Endothelial cell of hepatic sinusoid (primary cell): ENCODE results near the gene ITIH3.

Experiments
- in situ Hi-C: cut with HindIII; loops from 2 replicates; pipeline ENCODE4 v1.10.0; 2017; ENCODE audit warnings: low sequenced_read_pairs

The ITIH3 gene

DNA sequence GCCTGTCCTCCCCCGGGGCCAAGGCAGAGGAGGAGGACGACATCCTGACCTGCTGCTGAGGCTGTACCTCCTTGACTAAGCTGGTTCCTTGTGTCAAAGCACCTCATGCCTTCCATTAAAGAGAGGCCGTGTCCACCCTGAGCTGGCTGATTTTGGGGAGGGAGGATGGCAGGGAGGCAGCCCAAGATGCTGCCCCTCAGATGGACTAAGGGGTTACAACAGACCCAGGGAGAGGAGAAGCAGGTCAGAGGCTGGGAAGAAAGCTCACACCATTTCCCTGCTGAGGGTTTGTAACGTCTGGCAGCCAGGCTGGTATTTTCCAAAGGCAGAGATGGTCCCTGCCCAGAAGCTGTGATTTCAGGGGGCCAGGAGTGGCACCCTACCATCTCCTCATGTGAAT, 2.7 kb upstream of the ITIH3 start:
- in situ Hi-C loops, result no loop called here

DNA sequence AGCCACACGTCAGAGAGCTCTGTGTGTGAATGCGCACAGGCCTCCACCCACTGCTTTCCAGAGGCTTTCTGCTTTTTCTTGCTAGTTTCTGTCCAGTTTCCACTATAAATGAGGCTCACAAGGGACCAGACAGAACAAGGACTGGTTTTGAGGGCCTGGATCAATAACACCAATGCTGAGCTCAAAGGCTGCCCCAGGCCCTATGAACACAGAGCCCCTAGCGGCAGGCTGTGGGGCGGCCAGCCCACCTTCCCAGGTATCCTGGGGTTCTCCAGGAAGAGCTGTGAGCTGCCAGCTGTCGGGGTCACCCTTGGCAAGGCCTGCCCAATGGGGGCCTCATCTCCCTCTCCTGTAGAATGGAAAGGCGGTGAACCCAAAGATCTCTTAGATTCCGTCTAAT, 2.2 kb upstream of the ITIH3 start:
- in situ Hi-C loops, result no loop called here

DNA sequence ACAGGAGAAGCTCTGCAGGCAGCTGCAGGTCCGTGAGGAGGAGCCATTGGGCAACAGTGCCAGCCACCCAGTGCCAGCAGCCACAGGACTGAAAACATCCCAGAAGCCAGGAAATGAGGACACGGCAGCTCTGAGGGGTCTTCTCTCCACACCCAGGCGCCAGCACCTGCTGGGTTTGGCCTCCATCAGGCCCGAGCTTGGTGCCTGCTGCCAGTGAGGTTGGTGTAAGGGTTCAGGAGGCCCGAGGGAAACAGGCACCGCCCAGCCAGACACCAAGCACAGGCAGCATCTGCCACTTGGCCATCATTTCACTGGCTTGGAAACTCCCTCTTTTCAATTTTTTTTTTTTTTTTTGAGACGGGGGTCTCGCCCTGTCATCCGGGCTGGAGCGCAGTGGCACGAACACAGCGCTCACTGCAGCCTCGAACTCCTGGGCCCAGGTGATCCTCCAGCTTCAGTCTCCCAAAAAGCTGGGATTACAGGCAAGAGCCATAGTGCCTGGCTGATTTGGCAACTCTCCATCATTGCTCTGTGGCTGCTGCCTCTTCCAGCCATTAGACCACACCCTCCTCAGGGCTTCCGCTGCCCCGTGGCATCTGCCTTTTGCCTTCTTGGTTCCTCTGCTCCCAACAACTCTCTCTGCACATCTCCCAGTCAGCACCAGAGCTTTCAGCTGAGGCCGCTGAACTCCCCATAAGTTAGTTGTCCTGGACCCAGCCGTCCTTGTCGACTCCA, 1.5 kb upstream of the ITIH3 start:
- in situ Hi-C loops, result no loop called here

DNA sequence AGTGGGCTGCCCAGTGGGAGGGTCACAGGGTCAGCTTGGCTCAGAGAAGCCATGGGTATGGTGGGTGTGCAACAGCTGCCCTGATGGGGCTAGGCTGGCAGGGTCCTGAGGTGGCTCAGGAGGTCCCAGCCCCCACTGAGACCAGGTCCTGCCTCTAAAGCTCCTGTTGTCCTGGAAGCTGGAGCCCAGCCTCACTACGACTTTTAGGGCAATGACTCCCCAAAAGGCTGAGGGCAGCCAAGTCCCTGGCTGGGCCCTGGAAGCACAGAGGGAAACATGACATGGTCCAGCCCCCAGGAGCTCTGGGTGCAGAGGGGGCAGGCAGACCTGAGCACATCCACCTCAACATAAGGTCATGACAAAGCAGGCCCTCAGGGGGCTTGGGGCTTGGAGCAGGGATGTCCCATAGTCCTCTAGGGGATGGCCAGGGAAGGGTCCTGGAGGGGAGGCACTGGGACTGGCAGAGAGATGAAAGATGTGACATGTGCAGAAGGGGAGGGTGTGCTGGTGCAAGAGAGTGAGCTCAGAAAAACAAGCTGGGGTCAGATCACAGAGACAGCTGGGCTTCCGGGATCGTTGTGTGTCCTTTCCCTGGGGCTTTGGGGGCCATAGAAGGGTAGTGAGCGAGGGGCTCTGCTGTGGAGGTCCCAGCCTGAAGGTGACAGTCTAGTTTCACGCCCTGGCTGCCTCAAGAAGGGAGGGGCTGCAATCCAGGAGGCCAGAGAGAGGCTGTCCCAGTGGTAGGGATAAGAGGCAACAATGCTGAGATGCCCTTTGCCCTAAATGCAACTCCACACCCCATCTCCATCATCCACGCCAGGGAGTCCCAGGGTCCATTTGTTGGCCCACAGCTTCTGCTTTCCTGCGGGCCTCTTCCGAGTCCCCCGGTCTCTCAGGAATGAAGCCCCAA, 639 bp upstream of the ITIH3 start:
- in situ Hi-C loops, result no loop called here

DNA sequence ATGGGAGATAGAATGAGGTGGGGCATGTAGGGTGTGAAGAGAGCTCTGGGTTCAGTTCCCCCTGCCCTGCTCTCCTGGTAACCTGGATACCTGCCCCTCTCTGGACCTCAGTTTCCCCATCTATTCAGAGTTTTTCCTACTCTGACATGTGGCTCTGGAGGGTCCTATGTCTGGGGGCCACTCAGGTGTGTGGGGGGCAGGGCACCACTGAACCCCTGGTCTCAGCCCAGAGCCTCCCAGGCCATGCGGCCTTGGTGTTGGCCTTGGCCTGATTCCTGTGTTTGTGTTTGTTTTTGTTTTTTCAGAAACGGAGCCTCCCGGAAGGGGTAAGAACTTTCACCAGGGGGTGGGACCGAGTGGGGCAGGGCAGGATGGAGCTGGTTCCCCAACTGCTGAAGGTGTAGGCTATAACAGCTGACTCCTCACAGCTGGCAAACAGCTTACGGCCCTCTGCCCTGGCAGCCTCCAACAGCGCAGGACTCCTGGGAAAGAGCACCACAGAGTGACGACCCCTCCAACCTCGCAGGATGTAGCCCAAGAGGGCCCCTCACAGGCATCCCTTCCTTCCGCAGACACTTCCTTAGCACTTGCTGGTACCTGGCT, 803 bp downstream of the ITIH3 start:
- in situ Hi-C loops, result no loop called here

DNA sequence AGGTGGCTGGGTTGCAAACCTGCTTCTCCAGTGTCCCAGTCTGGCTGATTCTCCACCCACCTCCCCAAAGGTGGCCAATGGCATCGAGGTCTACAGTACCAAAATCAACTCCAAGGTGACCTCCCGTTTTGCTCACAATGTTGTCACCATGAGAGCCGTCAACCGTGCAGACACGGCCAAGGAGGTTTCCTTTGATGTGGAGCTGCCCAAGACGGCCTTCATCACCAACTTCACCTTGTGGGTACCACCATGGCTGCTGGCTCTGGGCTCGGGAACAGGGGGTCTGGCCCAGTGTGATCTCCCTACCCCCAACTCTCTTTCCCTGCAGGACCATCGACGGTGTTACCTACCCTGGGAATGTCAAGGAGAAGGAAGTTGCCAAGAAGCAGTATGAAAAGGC, 1.8 kb downstream of the ITIH3 start:
- in situ Hi-C loops, result no loop called here

DNA sequence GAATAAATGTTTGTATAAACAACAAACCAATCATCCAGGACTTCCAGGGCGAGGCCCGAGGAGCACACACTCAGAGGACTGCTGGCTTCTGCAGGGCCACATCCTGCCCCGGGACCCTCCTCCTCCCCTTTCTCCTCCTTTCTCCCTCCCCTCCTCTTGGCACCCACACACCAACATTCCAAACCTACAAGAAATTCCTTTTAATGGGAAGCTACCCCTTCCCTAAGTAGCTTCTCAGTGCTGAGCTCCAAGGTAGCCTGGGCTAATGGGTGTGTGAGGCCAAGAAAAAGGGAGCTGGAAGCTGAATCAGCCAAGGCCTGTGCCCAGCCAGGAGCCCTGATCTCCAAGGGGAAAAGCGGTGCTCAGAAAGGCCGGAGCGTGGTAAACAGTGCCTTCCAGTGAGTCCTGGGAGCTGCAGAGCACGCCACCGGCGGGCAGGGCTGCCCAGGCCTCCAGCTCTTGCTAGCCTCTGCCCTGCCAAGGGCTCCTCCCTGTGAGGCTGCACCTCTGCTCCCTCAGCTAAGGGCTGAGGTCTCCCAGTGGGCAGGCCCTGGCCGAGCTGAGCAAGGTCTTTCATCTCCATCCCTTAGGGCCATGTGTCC, 3.9 kb downstream of the ITIH3 start:
- in situ Hi-C loops, result no loop called here

DNA sequence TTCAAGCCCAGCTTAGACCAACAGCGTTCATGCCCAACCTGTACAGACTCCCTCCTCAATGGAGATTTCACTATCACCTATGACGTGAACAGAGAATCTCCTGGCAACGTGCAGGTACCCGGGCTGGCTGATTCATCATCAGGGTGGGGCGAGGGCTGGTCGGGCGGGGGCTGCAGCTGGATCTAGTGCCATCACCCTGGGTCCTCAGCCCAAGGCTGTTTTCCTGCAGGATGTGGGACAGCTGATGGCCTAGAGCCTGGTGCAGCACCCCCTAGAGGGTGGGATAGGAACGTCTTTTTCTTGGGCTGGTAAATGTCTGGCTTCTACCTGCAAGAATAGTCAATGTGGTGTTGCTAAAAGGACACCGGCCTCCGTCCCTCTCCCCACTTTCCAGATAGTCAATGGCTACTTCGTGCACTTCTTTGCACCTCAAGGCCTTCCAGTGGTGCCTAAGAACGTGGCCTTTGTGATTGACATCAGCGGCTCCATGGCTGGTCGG, 4.4 kb downstream of the ITIH3 start:
- in situ Hi-C loops, result no loop called here

DNA sequence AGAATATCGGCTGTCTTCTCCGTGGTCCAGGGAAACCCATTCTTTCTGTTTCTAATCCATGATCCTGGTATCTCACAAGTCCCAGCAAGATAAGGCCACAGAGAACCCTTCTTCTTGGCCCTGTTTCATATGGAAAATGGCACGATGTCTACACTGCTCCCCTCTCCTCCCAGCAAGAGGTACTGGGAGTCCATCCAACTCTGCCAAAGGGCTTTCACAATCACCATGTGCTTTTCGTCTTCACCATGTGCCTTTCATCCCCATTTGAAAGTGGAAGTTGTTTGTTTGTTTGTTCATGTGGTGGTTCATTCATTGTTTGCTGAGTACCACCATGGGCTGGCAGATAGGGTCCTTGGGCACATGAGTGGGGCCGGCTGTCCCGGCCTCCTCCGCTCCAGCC, 5.5 kb downstream of the ITIH3 start:
- in situ Hi-C loops, result no loop called here

DNA sequence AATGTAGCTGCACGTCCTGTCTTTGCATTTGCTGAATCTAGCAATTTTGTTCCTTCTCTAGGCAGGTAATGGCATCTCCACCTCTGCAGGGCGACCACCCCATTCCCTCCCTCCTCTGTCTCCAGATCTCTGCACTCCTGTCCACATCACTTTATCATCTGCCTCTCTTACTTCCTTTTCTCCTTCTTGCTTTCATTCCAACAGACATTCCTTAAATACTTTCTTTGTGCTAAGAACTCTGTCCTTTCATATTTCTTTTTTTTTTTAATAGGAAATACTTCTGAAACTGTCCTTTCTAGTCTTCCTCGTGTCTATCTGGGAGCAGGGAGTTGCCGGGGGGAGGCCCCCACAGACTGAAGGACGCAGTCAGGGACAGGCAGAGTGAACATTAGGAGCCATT, 7.2 kb downstream of the ITIH3 start:
- in situ Hi-C loops, result no loop called here

DNA sequence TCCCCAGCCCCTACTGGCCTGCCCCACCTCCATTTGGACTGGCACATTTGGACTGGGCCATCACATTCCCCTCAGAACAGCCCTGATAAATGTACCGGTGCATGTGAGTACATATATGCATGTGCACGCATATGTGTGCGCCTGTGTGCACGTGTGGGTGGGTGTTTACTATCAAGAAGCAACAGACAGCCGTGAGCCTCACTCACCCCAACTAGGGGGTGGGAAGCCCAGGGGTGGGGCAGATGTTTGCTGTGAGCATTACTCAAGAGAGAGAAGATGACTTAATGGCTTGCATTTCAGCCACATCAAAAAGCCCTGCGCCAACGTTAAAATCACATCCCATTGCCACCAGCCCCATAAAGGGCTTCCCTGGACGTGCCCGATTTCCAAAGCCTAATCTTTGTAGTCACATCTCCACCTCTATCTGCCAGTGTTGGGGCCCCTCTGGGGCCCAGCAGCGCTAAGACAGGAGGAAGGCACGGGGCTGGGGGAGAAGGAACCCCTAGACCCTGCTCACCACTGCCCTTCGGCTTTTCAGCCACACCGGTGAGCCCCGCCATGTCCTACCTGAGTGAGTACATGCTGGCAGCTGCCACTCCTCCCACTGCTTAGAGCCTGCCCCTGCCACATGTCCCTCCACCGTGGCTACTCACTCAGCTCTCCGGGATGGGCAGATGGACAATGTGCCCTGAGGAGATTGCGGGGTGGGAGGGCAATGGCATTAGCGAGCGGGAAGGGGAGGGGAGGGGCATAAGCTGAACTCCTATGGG, 10.9 kb downstream of the ITIH3 start:
- in situ Hi-C loops, result no loop called here

DNA sequence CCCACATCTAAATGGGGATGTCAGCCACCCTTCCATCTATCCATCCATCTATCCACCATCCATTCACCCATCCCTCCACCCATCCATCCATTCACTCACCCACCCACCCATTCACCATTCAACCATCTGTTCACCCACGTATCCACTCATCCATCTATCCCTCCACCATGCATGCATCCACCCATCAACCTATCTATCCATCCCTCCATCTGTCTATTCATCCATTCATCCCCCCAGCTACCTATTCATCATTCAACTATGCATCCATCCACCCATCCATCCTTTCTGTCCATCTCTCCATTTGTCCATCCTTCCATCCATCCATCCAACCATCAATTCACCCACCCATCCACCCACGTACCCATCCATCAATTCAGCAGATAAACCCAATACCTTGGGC, 14.6 kb downstream of the ITIH3 start:
- in situ Hi-C loops, result no loop called here

DNA sequence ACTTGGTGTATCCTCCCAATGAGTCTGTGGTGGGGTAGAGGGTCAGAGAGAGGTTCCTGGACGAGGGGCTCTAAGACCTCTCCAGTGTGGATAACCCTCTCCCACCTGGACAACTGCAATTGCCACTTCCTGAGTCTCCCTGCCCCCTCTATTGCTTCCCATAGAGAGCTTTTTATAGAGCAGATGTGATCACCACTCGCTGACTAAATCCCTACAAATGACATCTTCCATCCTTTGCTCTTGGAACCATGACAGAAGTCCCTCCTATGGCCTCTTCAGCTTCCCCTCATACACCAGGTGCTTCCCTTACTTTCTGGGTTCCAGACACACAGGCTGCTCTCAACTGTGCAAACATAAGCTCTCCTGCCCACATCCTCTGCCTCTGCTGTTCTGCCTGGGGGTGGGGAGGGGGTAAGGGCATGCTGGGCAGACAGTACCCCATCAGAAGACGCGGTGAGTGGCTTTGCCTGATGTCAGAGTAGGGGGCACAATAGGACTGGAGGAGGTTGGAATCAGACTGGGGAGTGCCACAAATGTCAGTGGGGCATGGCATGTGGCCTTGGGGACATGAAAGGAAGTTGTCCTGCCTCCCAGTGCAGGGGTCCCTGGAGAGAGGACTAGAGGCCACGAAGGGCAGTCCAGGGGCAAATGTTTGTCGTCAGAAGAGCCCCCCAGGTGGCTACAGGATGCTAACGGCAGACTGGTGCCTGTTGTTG, 15.2 kb downstream of the ITIH3 start:
- in situ Hi-C loops, result no loop called here

DNA sequence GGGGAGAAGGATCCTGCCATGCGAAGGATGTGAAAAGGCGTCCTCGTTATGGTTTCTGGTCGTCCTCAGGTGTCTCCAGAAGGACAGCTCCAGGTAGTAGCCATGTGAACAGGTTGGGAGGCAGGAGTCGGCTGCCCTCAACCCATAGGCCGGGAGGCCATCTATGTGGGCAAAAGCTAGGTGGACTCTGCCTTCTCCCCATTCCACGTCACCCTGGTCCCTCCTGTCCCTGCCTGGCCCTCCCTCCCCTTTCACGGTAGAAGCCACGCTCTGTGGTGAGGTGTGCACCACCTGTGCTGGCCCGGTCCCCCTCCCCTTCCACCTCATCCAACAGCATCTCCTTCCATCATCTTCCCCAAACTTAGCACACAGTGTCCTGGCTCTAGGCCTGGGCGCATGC, 16.3 kb downstream of the ITIH3 start:
- in situ Hi-C loops, result no loop called here

DNA sequence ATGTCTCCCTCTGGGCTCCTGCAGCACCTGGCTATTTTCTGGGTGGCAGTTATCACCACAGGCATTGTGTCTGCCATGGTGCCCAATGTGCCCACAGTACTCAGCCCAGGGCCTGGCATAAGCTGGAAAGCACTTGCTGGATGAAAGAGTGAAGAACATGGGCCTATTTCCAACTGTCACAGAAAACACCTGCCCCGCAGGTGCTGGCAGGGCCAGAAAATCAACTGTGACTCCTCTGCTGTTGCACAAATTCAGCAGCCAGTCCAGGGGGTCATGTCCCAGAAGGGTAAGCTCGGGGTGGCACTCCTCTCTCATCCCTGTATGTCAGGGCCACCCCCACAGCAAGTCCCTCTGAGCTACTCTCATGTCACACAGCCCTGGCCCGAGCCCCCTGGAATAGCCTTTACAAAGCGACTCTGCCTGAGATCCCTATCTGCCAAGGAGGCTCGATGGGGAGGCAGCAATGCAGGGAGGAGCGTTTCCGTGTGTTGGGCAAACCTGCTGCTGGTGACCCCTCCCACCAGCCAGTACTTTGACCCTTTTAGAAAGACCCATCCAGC, 16.9 kb downstream of the ITIH3 start:
- in situ Hi-C loops, result no loop called here

DNA sequence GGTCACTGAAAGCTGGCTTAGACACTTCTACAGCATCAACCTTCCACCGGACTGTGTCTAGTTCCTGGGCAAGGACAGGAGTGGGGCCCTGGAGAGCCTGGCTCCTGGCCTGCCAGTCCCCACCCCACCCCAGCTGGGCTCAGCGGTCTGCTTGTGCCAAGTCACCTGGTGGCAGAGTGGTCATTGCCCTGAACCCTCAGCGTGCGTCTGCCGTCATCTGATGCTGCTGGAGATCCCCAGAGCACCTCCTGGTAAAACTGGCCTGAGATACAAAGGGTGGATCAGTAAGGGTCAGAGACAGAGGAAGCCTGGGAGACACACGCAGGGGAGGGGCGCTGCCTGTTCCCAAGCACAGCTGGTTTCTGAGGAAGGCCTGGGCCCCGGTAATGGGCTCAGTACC, 19.2 kb downstream of the ITIH3 start:
- in situ Hi-C loops, result no loop called here

DNA sequence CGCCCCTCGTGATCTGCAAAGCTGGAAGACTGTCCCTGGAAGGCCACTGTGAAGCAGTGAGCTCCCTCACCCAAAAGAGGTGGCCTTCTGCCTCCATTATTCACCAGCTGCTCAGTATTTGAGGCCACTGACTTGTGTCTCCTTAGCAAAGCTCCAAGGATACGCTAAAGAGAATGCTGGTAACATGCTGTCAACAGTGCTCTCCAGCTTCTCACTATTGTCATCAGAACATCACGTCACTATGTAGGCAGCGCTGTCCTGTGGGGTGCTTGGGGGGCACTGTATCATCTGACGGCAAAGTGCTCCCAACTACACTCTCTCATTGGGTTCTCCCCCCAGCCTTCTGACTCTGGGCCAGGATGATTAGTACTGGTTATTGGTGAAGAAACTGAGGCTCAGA, 21.6 kb downstream of the ITIH3 start:
- in situ Hi-C loops, result no loop called here

DNA sequence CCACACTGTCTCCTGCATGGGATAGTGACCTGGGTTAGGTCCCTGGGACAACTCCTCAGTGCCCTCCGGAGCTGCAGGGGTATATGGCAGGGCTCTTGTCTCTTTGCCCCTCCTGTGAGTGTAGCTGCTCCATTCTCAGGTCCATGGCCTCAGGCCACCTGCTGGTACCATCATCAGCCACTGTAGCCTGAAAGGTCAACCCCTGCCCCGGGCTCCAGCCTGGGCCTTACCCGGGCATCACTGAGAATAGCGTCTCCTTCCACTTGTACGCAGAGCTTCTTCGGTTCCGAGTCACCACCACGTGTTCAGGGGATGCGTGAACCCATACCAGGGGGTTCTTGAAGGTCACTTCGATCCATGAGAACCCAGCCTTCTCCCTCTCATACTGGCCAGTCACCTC, 22.1 kb downstream of the ITIH3 start:
- in situ Hi-C loops, result no loop called here

DNA sequence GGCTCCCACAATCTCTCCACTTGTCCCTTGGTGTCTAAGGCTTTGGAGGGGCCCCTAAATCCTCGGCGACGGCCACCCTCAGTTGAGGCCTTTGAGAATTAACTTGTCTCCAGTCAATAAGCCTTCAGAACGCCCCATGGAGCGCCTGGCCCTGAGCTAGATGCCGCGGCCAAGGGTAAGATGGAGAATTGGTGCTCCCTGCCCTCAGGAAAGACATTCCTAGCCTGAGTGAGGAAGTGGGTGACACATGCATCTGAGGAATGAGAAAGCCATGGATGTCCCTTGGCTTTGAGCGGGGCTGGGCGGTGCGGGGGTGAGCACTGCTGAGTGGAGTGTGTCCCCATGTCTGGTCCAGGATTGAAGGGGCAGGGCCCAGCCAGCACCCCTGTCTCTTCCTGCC, 22.6 kb downstream of the ITIH3 start:
- in situ Hi-C loops, result no loop called here

DNA sequence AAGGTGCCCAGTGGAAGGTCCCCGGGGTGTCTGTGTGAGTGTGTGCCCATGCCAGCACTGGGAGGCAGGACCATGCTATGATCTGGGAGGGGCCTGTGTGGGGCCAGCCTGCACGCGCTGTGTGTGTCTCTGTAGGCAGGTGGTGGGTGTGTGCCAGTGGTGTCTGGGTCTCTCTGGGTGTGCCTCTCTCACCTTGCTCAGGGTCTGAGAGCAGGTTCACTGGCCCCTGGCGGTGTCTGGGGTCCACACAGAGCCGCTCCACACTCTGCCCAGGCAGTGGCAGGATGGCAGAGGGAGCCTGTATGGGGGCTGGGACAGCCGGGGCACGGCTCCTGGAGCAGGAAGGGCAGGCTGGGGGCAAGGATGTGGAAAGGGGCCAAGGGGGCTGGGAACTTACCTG, 23.3 kb downstream of the ITIH3 start:
- in situ Hi-C loops, result no loop called here
